H1 (cell line): Measurements from ENCODE around the gene ASPG.

ENCODE experiments used
- EZH2 ChIP-seq: fragments of 200-600 bp; sonication (generic); IDR thresholded peaks from 2 replicates; pipeline ENCODE4 v1.7.1; 2012; ENCODE audit warnings: low read depth, mild to moderate bottlenecking, moderate library complexity, low read length, inconsistent platforms; ENCODE audit not compliant: severe bottlenecking
- POLR2A ChIP-seq, 2 experiments: IDR thresholded peaks; 1 replicate in 1 of 2; 2 replicates in 1 of 2; pipeline ENCODE4 v1.6.1; 2011; ENCODE audit warnings: low read depth in 2 of 2, low read length in 2 of 2, mild to moderate bottlenecking in 2 of 2; ENCODE audit errors: control extremely low read depth in 1 of 2
- SAP30 ChIP-seq: fragments of 300-600 bp; sonication (generic); IDR thresholded peaks from 2 replicates; pipeline ENCODE4 v1.7.1; 2012; ENCODE audit warnings: low read length, moderate library complexity, mild to moderate bottlenecking, inconsistent platforms; ENCODE audit not compliant: insufficient read depth, insufficient replicate concordance

DNA sequence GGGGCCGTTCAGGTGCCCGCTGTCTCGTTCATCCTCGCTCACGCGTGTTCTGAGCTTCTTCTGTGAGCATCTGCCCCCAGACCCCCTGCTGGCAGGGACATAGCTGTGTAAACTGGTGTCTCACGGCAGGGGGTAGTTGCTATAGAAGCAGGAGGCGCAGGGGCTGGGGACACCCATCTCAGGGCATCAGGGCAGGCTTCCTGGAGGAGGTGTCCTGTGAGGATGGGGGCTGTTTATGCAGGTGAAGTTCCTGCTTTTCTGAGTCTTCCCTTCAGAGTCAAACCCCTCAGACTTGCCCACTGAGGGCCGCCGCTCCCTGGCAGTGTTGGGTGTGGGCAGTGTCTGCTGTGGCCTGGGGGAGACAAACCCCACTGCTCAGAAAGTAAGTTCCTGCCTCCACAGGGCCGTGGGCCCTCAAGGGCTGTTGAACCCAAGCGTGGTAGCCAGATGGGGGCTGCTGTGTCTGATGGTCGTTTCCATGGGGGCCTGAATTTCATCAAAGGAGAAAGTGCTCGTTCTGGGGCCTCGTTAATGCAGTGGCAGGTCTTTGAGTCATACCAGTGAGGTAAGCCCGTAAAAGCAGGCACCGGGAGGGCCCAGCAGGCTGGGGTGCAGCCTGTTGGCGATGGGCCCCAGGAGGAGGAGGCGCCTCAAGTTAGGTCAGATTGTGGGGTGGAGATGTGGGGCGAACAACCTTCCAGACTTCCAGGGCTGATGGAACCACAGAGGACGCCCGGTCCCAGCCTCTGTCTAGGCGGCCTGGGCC, 76.3 kb downstream of the ASPG start:
- TF ChIP-seq SAP30 (no peak), EZH2 (no peak), POLR2A (IDR thresholded peaks at IDR 0.05; ENCODE audit: control extremely low read depth in 1 of 2, low read depth in 2 of 2, low read length in 2 of 2) (no peak)
